ENCODE measurements around the gene ABCG1.

ABCG1 gene

GRCh38 chr21:42338729-42339715 is 120.1 kb downstream of the ABCG1 start:
- POLR2A ChIA-PET, result no interaction called here
- CTCF ChIA-PET, result interaction anchor here (0.7 to 1.0 kb wide), 2 partner anchors 30 to 105 kb away, joined by 3 read pairs; no protein-coding TSS in a partner anchor
- no peak for TF ChIP-seq LEF1 (IDR thresholded peaks at IDR 0.05; ENCODE audit: borderline replicate concordance)
- no peak for DNase-seq (ENCODE audit: extremely low spot score)

GRCh38 chr21:42340187-42341050 is 121.5 kb downstream of the ABCG1 start:
- POLR2A ChIA-PET, result no interaction called here
- CTCF ChIA-PET, result no interaction called here
- DNase-seq (ENCODE audit: extremely low spot score), result no peak
- no peak for TF ChIP-seq FOXK2 (IDR thresholded peaks at IDR 0.05)
- TF ChIP-seq BHLHE40 (IDR thresholded peaks at IDR 0.05; ENCODE audit: borderline replicate concordance), result no peak
- no peak for TF ChIP-seq TARDBP (IDR thresholded peaks at IDR 0.05)
- no peak for TF ChIP-seq FOXA1 (IDR thresholded peaks at IDR 0.05)
- no peak for TF ChIP-seq SP1 (IDR thresholded peaks at IDR 0.05)
- no peak for TF ChIP-seq CTBP1 (IDR thresholded peaks at IDR 0.05; ENCODE audit: borderline replicate concordance)
- no peak for TF ChIP-seq SUZ12 (IDR thresholded peaks at IDR 0.05)
- no peak for TF ChIP-seq L3MBTL2 (conservative IDR thresholded peaks at IDR 0.05)
- TF ChIP-seq HDGF (IDR thresholded peaks at IDR 0.05; ENCODE audit: borderline replicate concordance), result no peak
- no peak for TF ChIP-seq PKNOX1 (IDR thresholded peaks at IDR 0.05)
- TF ChIP-seq ELF4 (IDR thresholded peaks at IDR 0.05), result no peak
- no peak for TF ChIP-seq ZNF384 (IDR thresholded peaks at IDR 0.05)
- TF ChIP-seq NFRKB (IDR thresholded peaks at IDR 0.05), result no peak
- TF ChIP-seq LEF1 (IDR thresholded peaks at IDR 0.05; ENCODE audit: borderline replicate concordance), result no peak
- no peak for TF ChIP-seq ARNT (IDR thresholded peaks at IDR 0.05)
- TF ChIP-seq FOXM1 (IDR thresholded peaks at IDR 0.05; ENCODE audit: borderline replicate concordance), result no peak

GRCh38 chr21:42341776-42342542 is 123.0 kb downstream of the ABCG1 start:
- CTCF ChIA-PET, result no interaction called here

GRCh38 chr21:42343101-42343500 is 124.2 kb downstream of the ABCG1 start:
- POLR2A ChIA-PET, result no interaction called here
- CTCF ChIA-PET, result interaction anchor here (1.0 kb wide), 1 partner anchor 32 kb away, joined by 4 read pairs; no protein-coding TSS in a partner anchor
- DNase-seq (ENCODE audit: extremely low spot score), result no peak

More at GRCh38 chr21:42341776-42342542, 123.0 kb downstream of the ABCG1 start:
- no peak for DNase-seq (ENCODE audit: extremely low spot score)
- TF ChIP-seq L3MBTL2 (conservative IDR thresholded peaks at IDR 0.05), result no peak
- no peak for TF ChIP-seq ELF4 (IDR thresholded peaks at IDR 0.05)
- no peak for TF ChIP-seq ZNF384 (IDR thresholded peaks at IDR 0.05)
- TF ChIP-seq SP1 (IDR thresholded peaks at IDR 0.05), result no peak
- no peak for TF ChIP-seq HDGF (IDR thresholded peaks at IDR 0.05; ENCODE audit: borderline replicate concordance)
- TF ChIP-seq FOXA1 (IDR thresholded peaks at IDR 0.05), result no peak
- TF ChIP-seq TARDBP (IDR thresholded peaks at IDR 0.05), result no peak
- no peak for TF ChIP-seq SUZ12 (IDR thresholded peaks at IDR 0.05)
- TF ChIP-seq ARNT (IDR thresholded peaks at IDR 0.05), result no peak
- no peak for TF ChIP-seq FOXM1 (IDR thresholded peaks at IDR 0.05; ENCODE audit: borderline replicate concordance)
- no peak for TF ChIP-seq BHLHE40 (IDR thresholded peaks at IDR 0.05; ENCODE audit: borderline replicate concordance)
- TF ChIP-seq LEF1 (IDR thresholded peaks at IDR 0.05; ENCODE audit: borderline replicate concordance), result no peak
- TF ChIP-seq CTBP1 (IDR thresholded peaks at IDR 0.05; ENCODE audit: borderline replicate concordance), result no peak
- no peak for TF ChIP-seq NFRKB (IDR thresholded peaks at IDR 0.05)
- TF ChIP-seq PKNOX1 (IDR thresholded peaks at IDR 0.05), result no peak
- TF ChIP-seq FOXK2 (IDR thresholded peaks at IDR 0.05), result no peak
- POLR2A ChIA-PET, result no interaction called here

More at GRCh38 chr21:42343101-42343500, 124.2 kb downstream of the ABCG1 start:
- TF ChIP-seq HDGF (IDR thresholded peaks at IDR 0.05; ENCODE audit: borderline replicate concordance), result no peak
- TF ChIP-seq CTBP1 (IDR thresholded peaks at IDR 0.05; ENCODE audit: borderline replicate concordance), result no peak
- no peak for TF ChIP-seq FOXA1 (IDR thresholded peaks at IDR 0.05)
- TF ChIP-seq L3MBTL2 (conservative IDR thresholded peaks at IDR 0.05), result no peak
- no peak for TF ChIP-seq PKNOX1 (IDR thresholded peaks at IDR 0.05)
- TF ChIP-seq FOXM1 (IDR thresholded peaks at IDR 0.05; ENCODE audit: borderline replicate concordance), result no peak
- TF ChIP-seq BHLHE40 (IDR thresholded peaks at IDR 0.05; ENCODE audit: borderline replicate concordance), result no peak
- no peak for TF ChIP-seq FOXK2 (IDR thresholded peaks at IDR 0.05)
- no peak for TF ChIP-seq ELF4 (IDR thresholded peaks at IDR 0.05)

All from HEK293T (cell line).